Thyroid gland (tissue), 4 donors: ENCODE data around the gene SUGCT.

Experiments used
- CTCF ChIP-seq, 6 experiments: fragments of 200-600 bp in 3 of 6; fragments of 450-650 bp in 3 of 6; sonication (generic) in 3 of 6; IDR thresholded peaks; one replicate each; pipeline ENCODE4 v1.5.1; 2016 to 2019; ENCODE audit warnings: antibody characterized with exemption in 6 of 6, mild to moderate bottlenecking in 2 of 6, inconsistent platforms in 1 of 6, moderate library complexity in 1 of 6
- POLR2A ChIP-seq, 2 donors: fragments of 450-650 bp; IDR thresholded peaks; one replicate each; pipeline ENCODE4 v1.6.1; 2017; ENCODE audit warnings: antibody characterized with exemption in 2 of 2, mild to moderate bottlenecking in 2 of 2, moderate library complexity in 1 of 2

DNA sequence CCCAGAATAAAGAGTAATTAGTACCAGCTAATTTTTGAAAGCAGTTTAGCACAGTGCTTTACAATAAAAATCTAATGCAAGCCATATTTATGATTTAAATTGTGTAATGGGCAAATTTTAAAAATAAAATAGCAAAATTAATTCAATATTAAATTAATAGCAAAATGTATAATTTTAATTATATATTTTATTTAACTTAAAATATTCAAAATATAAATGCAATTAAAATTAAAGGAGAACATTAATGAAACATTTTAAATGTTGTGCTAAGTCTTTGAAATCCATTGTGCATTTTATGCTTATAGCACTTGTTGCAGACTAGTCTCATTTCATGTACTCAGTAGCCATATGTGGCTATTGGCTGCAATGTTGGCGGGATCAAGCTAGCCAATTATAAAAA, 367.6 kb downstream of the SUGCT start:
- no peak for TF ChIP-seq CTCF (IDR thresholded peaks at IDR 0.05)
- no peak for TF ChIP-seq POLR2A (IDR thresholded peaks at IDR 0.05)
